Measurements from ENCODE around the gene MT1F. TPM values are rescaled to one million over a fixed set of nuclear protein-coding genes. Genes with fewer than 3 reads are reported as not detected.

Gene MT1F
- total RNA-seq, 1 donor from 2014 or later = 3.4 TPM

GRCh38 chr16:56697456-56698155 is 39.8 kb downstream of the MT1F start:
- Mint-ChIP-seq H3K4me3 (ENCODE audit: unreplicated experiment) (no peak overlapping the region), H3K27me3 (ENCODE audit: unreplicated experiment) (peaks cover 3% of the 10 kb centered on the region), H3K27ac (ENCODE audit: unreplicated experiment) (no peak overlapping the region), H3K4me1 (ENCODE audit: low read depth, unreplicated experiment) (no peaks in the 10 kb centered on the region), H3K36me3 (ENCODE audit: unreplicated experiment) (no peaks in the 10 kb centered on the region), H3K9me3 (ENCODE audit: unreplicated experiment) (peaks cover 2% of the 10 kb centered on the region)
- no peak for DNase-seq
- TF ChIP-seq CTCF (IDR thresholded peaks at IDR 0.05; ENCODE audit: partially characterized antibody, unreplicated experiment) = no peak

GRCh38 chr16:56700195-56700594 is 42.4 kb downstream of the MT1F start:
- Mint-ChIP-seq H3K27me3 (ENCODE audit: unreplicated experiment) (peaks cover 3% of the 10 kb centered on the region), H3K9me3 (ENCODE audit: unreplicated experiment) (no peaks in the 10 kb centered on the region)

GRCh38 chr16:56700631-56701030 is 42.9 kb downstream of the MT1F start:
- Mint-ChIP-seq H3K9me3 (ENCODE audit: unreplicated experiment) (no peaks in the 10 kb centered on the region), H3K27me3 (ENCODE audit: unreplicated experiment) (peaks cover 3% of the 10 kb centered on the region), H3K4me3 (ENCODE audit: unreplicated experiment) (no peak overlapping the region), H3K36me3 (ENCODE audit: unreplicated experiment) (no peaks in the 10 kb centered on the region), H3K27ac (ENCODE audit: unreplicated experiment) (no peak overlapping the region), H3K4me1 (ENCODE audit: low read depth, unreplicated experiment) (no peaks in the 10 kb centered on the region)
- DNase-seq = no peak
- no peak for TF ChIP-seq CTCF (IDR thresholded peaks at IDR 0.05; ENCODE audit: partially characterized antibody, unreplicated experiment)

More at GRCh38 chr16:56700195-56700594, 42.4 kb downstream of the MT1F start:
- no peak for TF ChIP-seq CTCF (IDR thresholded peaks at IDR 0.05; ENCODE audit: partially characterized antibody, unreplicated experiment)
- Mint-ChIP-seq H3K27ac (ENCODE audit: unreplicated experiment) (no peak overlapping the region), H3K36me3 (ENCODE audit: unreplicated experiment) (no peaks in the 10 kb centered on the region), H3K4me1 (ENCODE audit: low read depth, unreplicated experiment) (no peaks in the 10 kb centered on the region), H3K4me3 (ENCODE audit: unreplicated experiment) (no peak overlapping the region)
- no peak for DNase-seq

GRCh38 chr16:56701534-56701933 is 43.8 kb downstream of the MT1F start:
- Mint-ChIP-seq H3K9me3 (ENCODE audit: unreplicated experiment) (no peaks in the 10 kb centered on the region), H3K27ac (ENCODE audit: unreplicated experiment) (no peak overlapping the region), H3K27me3 (ENCODE audit: unreplicated experiment) (peaks cover 3% of the 10 kb centered on the region), H3K4me1 (ENCODE audit: low read depth, unreplicated experiment) (no peaks in the 10 kb centered on the region), H3K4me3 (ENCODE audit: unreplicated experiment) (no peak overlapping the region), H3K36me3 (ENCODE audit: unreplicated experiment) (no peaks in the 10 kb centered on the region)
- TF ChIP-seq CTCF (IDR thresholded peaks at IDR 0.05; ENCODE audit: partially characterized antibody, unreplicated experiment) = no peak
- DNase-seq = no peak

GRCh38 chr16:56702836-56703235 is 45.1 kb downstream of the MT1F start:
- Mint-ChIP-seq H3K36me3 (ENCODE audit: unreplicated experiment) (no peaks in the 10 kb centered on the region), H3K27ac (ENCODE audit: unreplicated experiment) (no peak overlapping the region), H3K4me3 (ENCODE audit: unreplicated experiment) (no peak overlapping the region), H3K27me3 (ENCODE audit: unreplicated experiment) (peaks cover 3% of the 10 kb centered on the region), H3K4me1 (ENCODE audit: low read depth, unreplicated experiment) (no peaks in the 10 kb centered on the region), H3K9me3 (ENCODE audit: unreplicated experiment) (no peaks in the 10 kb centered on the region)
- TF ChIP-seq CTCF (IDR thresholded peaks at IDR 0.05; ENCODE audit: partially characterized antibody, unreplicated experiment) = no peak
- DNase-seq = no peak

All from glutamatergic neuron (in vitro differentiated cells).